Measurements from ENCODE around the gene ARHGAP32.
"Not testable (repeated sequence)": the region's sequence is repeated elsewhere in the genome, so short reads cannot be mapped to it uniquely, and the experiment has no call there.

Gene ARHGAP32

GRCh38 chr11:129013737-129014475, 178.2 kb downstream of the ARHGAP32 start:
- TF ChIP-seq CTCF (IDR thresholded peaks at IDR 0.05; ENCODE audit: low read depth, low read length, missing control alignments): no peak
- H3K4me3 ChIP-seq (ENCODE audit: low read depth, low read length): no peak overlapping the region
- in situ Hi-C loops (cut with HindIII; ENCODE audit: low sequenced_read_pairs): no loop called here
- no peak for DNase-seq (ENCODE audit: low read depth)

- in situ Hi-C loops (cut with HindIII; ENCODE audit: low sequenced_read_pairs): no loop called here
These were observed 179.2 kb downstream of the ARHGAP32 start for GRCh38 chr11:129012880-129013279.

GRCh38 chr11:129006161-129006560, 186.0 kb downstream of the ARHGAP32 start:
- no peak for DNase-seq (ENCODE audit: low read depth)
- in situ Hi-C loops (cut with HindIII; ENCODE audit: low sequenced_read_pairs): no loop called here
- no peak for TF ChIP-seq CTCF (IDR thresholded peaks at IDR 0.05; ENCODE audit: low read depth, low read length, missing control alignments)
- H3K4me3 ChIP-seq (ENCODE audit: low read depth, low read length): no peak overlapping the region

More at GRCh38 chr11:129012880-129013279, 179.2 kb downstream of the ARHGAP32 start:
- DNase-seq (ENCODE audit: low read depth): no peak
- no peak overlapping the region for H3K4me3 ChIP-seq (ENCODE audit: low read depth, low read length)
- TF ChIP-seq CTCF (IDR thresholded peaks at IDR 0.05; ENCODE audit: low read depth, low read length, missing control alignments): no peak

GRCh38 chr11:128999165-128999564, 193.0 kb downstream of the ARHGAP32 start:
- DNase-seq (ENCODE audit: low read depth); H3K4me3 ChIP-seq (ENCODE audit: low read depth, low read length); in situ Hi-C loops (cut with HindIII; ENCODE audit: low sequenced_read_pairs): not testable (repeated sequence)

GRCh38 chr11:128988242-128988970, 203.7 kb downstream of the ARHGAP32 start:
- in situ Hi-C loops (cut with HindIII; ENCODE audit: low sequenced_read_pairs): no loop called here
- DNase-seq (ENCODE audit: low read depth): no peak
- no peak for TF ChIP-seq CTCF (IDR thresholded peaks at IDR 0.05; ENCODE audit: low read depth, low read length, missing control alignments)
- no peak overlapping the region for H3K4me3 ChIP-seq (ENCODE audit: low read depth, low read length)

GRCh38 chr11:128985880-128986279, 206.2 kb downstream of the ARHGAP32 start:
- in situ Hi-C loops (cut with HindIII; ENCODE audit: low sequenced_read_pairs): no loop called here
- no peak overlapping the region for H3K4me3 ChIP-seq (ENCODE audit: low read depth, low read length)
- DNase-seq (ENCODE audit: low read depth): no peak
- TF ChIP-seq CTCF (IDR thresholded peaks at IDR 0.05; ENCODE audit: low read depth, low read length, missing control alignments): no peak

- no peak for DNase-seq (ENCODE audit: low read depth)
- in situ Hi-C loops (cut with HindIII; ENCODE audit: low sequenced_read_pairs): no loop called here
- H3K4me3 ChIP-seq (ENCODE audit: low read depth, low read length): no peak overlapping the region
- TF ChIP-seq CTCF (IDR thresholded peaks at IDR 0.05; ENCODE audit: low read depth, low read length, missing control alignments): no peak
These were observed 209.1 kb downstream of the ARHGAP32 start for GRCh38 chr11:128983023-128983422.

Measured in astrocyte of the cerebellum (primary cell).